HepG2 (cell line): ENCODE measurements around the gene RSPH9. TPM values are rescaled to one million over a fixed set of nuclear protein-coding genes. Genes with fewer than 3 reads are reported as not detected.

Experiments
- ATAC-seq: fragments of 200-7000 bp; cut with Tn5 transposase; 3 replicates; pipeline ENCODE4 v1.9.1; 2020; ENCODE audit warnings: mild to moderate bottlenecking, moderate library complexity
- BruUV-seq: library from RNA; stranded (reverse); fragments of 400-500 nt; replicated peaks from 2 replicates; lab custom pipeline; 2021; lab: Mats Ljungman, UMichigan
- CTCF ChIA-PET: fragments of 300-600 bp; formaldehyde crosslinking; extraction: SDS; loops from one replicate; lab custom pipeline; 2021; ENCODE audit warnings: low total read pairs, inconsistent platforms, low intra/inter-chr PET ratio; lab: Yijun Ruan, JAX
- POLR2A ChIA-PET: fragments of 350-600 bp; sonication (Branson Sonifier 250); formaldehyde crosslinking; loops from one replicate; lab custom pipeline; 2020; ENCODE audit warnings: antibody characterized with exemption, inconsistent platforms; lab: Yijun Ruan, JAX
- DNase-seq: peaks from one replicate; pipeline ENCODE4 v3.0.0-alpha.2; 2015; ENCODE audit warnings: low spot score
- FAIRE-seq: peaks from 3 replicates; lab custom pipeline; 2011; peaks lifted over from hg19 to GRCh38; lab: Jason Lieb, UNC
- H2AFZ ChIP-seq: one replicate; pipeline ENCODE4 v1.6.1; 2011; ENCODE audit warnings: low read length, inconsistent platforms
- H3K27ac ChIP-seq: fragments of 300-600 bp; 3 replicates; pipeline ENCODE4 v1.8.0; 2011; ENCODE audit warnings: mixed run types, mild to moderate bottlenecking, mixed read lengths, low read length, inconsistent platforms; ENCODE audit not compliant: insufficient read depth; ENCODE audit errors: extremely low read length
- H3K27me3 ChIP-seq, 2 experiments: fragments of 200-600 bp in 1 of 2; 2 replicates in 1 of 2; 3 replicates in 1 of 2; pipeline versions ENCODE4 v1.6.0 to v1.8.0; 2011; ENCODE audit warnings: low read length in 2 of 2, mild to moderate bottlenecking in 2 of 2, moderate library complexity in 2 of 2, inconsistent platforms in 1 of 2; ENCODE audit not compliant: insufficient read depth in 2 of 2, control insufficient read depth in 1 of 2
- H3K36me3 ChIP-seq, 2 experiments: fragments of 200-600 bp in 1 of 2; replicated peaks in 1 of 2; 2 replicates in 1 of 2; 3 replicates in 1 of 2; pipeline versions ENCODE4 v1.5.1 to v1.8.0; 2011; ENCODE audit warnings: low read length in 2 of 2, inconsistent platforms in 1 of 2; ENCODE audit not compliant: insufficient read depth in 2 of 2, control insufficient read depth in 1 of 2
- H3K4me1 ChIP-seq: 2 replicates; pipeline ENCODE4 v1.5.1; 2012; ENCODE audit warnings: low read length, inconsistent platforms; ENCODE audit not compliant: insufficient read depth
- H3K4me2 ChIP-seq: 2 replicates; pipeline ENCODE4 v1.6.0; 2011; ENCODE audit warnings: low read depth, low read length, inconsistent platforms
- H3K4me3 ChIP-seq, 3 experiments: fragments of 200-600 bp in 1 of 3; sonication (generic), shearing (Covaris generic) in 1 of 3; replicated peaks in 1 of 3; 2 replicates each; pipeline ENCODE4 v1.5.1; 2011 to 2016; ENCODE audit warnings: low read length in 3 of 3, inconsistent platforms in 2 of 3, low read depth in 2 of 3, mild to moderate bottlenecking in 2 of 3, control low read depth in 1 of 3, mixed read lengths in 1 of 3; ENCODE audit not compliant: insufficient read depth in 1 of 3
- H3K79me2 ChIP-seq: one replicate; pipeline ENCODE4 v1.6.1; 2011; ENCODE audit warnings: low read length, inconsistent platforms; ENCODE audit not compliant: insufficient read depth
- H3K9ac ChIP-seq: 2 replicates; pipeline ENCODE4 v1.6.0; 2011; ENCODE audit warnings: mild to moderate bottlenecking, low read depth, low read length, inconsistent platforms; ENCODE audit not compliant: insufficient read depth
- H3K9me3 ChIP-seq: 2 replicates; pipeline ENCODE4 v1.5.1; 2012; ENCODE audit warnings: mild to moderate bottlenecking, low read length
- H4K20me1 ChIP-seq: 2 replicates; pipeline ENCODE4 v1.6.0; 2011; ENCODE audit warnings: inconsistent platforms, mild to moderate bottlenecking, low read length, moderate library complexity; ENCODE audit not compliant: insufficient read depth
- ARHGAP35 ChIP-seq: sonication (generic); formaldehyde crosslinking; IDR thresholded peaks from 2 replicates; pipeline ENCODE4 v1.9.0; 2022; ENCODE audit warnings: mild to moderate bottlenecking, inconsistent platforms, moderate library complexity, missing genetic modification reagents, borderline replicate concordance
- CENPT ChIP-seq: sonication (generic); formaldehyde crosslinking; IDR thresholded peaks from 2 replicates; pipeline ENCODE4 v1.8.0; 2022; ENCODE audit warnings: low read depth, mild to moderate bottlenecking, moderate library complexity, missing genetic modification reagents
- CERS6 ChIP-seq: sonication (generic); formaldehyde crosslinking; IDR thresholded peaks from 2 replicates; pipeline ENCODE4 v1.5.0; 2020; ENCODE audit warnings: missing genetic modification reagents
- CHD4 ChIP-seq: fragments of 200-600 bp; sonication (generic); IDR thresholded peaks from 2 replicates; pipeline ENCODE4 v1.7.0; 2017; ENCODE audit warnings: mild to moderate bottlenecking, low read length, borderline replicate concordance
- TFDP1 ChIP-seq: IDR thresholded peaks from 2 replicates; pipeline ENCODE4 v1.6.1; 2016; ENCODE audit warnings: missing compliant biosample characterization, missing genetic modification reagents, borderline replicate concordance
- TOPORS ChIP-seq: sonication (generic); formaldehyde crosslinking; IDR thresholded peaks from 2 replicates; pipeline ENCODE4 v1.8.0; 2023; ENCODE audit warnings: mild to moderate bottlenecking, missing genetic modification reagents
- ZNF576 ChIP-seq: sonication (generic); formaldehyde crosslinking; IDR thresholded peaks from 2 replicates; pipeline ENCODE4 v1.4.0; 2020; ENCODE audit warnings: mild to moderate bottlenecking, missing genetic modification reagents
- ZNF772 ChIP-seq: sonication (generic); formaldehyde crosslinking; IDR thresholded peaks from 2 replicates; pipeline ENCODE4 v1.5.0; 2020; ENCODE audit warnings: mild to moderate bottlenecking, missing genetic modification reagents
- WGBS: methylation state at CpG from one replicate; pipeline ENCODE4 v1.1.6; 2017; ENCODE audit warnings: low lambda C conversion rate; 5-methylcytosine and 5-hydroxymethylcytosine counted together
- in situ Hi-C: cut with HindIII; loops from 2 replicates; pipeline ENCODE4 v1.10.0; 2017; ENCODE audit warnings: low pct_unique_long_range_greater_than_20kb; ENCODE audit not compliant: extremely low pct_ligation_motif_present
- intact Hi-C: fragments of 100-400 bp; cut with micrococcal nuclease; formaldehyde crosslinking; loops from one replicate; pipeline ENCODE4 v1.10.0; 2022; ENCODE audit not compliant: unreplicated experiment
- polyA plus RNA-seq, 8 experiments: library from polyadenylated mRNA; depleted of rRNA in 3 of 8; stranded (reverse) in 7 of 8; unstranded in 1 of 8; fragments of >200 nt; fragmentation: Illumina TruSeq in 4 of 8; extraction: Trizol in 4 of 8; gene quantifications; 2 replicates each; pipeline versions ENCODE4 v1.2.1 to v1.2.3, GENCODE V29; 2011 to 2016; ENCODE audit warnings: low read depth in 4 of 8, missing spikeins in 1 of 8, mixed read lengths in 1 of 8; ENCODE audit not compliant: insufficient read depth in 1 of 8
- total RNA-seq, 5 experiments: library from RNA; depleted of rRNA; stranded (reverse); fragments of >200 nt; fragmentation: Illumina TruSeq; extraction: Trizol; gene quantifications; 2 replicates each; pipeline ENCODE4 v1.2.3, GENCODE V29; 2016; ENCODE audit warnings: low read depth in 1 of 5
- TF ChIP-seq, protein P1 (sequence below): sonication (generic); formaldehyde crosslinking; IDR thresholded peaks from 2 replicates; pipeline ENCODE4; 2020; ENCODE audit warnings: missing genetic modification reagents, mild to moderate bottlenecking, borderline replicate concordance

RSPH9 gene
- total and polyA plus RNA-seq, 2 of the 13 experiments (the other 11 are each of a cell fraction or from before 2014, with no cell fraction given), result 0.04 TPM; not detected in 1

DNA sequence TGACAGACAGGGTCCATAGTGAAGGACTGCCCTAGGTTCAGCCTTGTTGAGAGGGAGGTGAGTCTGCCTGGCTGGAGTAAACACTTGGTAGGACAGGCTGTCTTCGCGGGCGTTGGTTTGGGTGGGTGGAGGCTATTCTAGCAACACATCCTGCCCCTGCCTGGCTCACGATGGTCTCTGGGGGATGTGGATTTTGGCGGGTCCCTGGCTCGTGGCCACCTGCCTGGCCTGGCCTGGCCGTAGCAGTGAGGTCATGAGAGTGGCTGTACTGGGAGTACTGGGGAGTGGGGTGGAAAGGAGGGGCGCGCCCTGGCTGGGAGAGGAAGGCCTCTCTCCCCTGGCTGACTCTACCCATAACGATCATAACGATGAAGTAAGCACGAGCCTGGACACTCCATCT, 73.0 kb downstream of the RSPH9 start:
- POLR2A ChIA-PET, result interaction anchor here (1.0 kb wide), 1 partner anchor 52 kb away, joined by 3 read pairs; the partner anchor contains the start of gene VEGFA
- H3K79me2 ChIP-seq, result no peaks in the 10 kb centered on the region
- no peak overlapping the region for H3K27ac ChIP-seq
- H3K4me1 ChIP-seq, result peaks cover 48% of the 10 kb centered on the region
- WGBS, result 22% methylated on average over 7 of the region's 12 CpGs
- in situ Hi-C loops (no loop called here), intact Hi-C loops (no loop called here)
- DNase-seq (no peak), FAIRE-seq (no peak), ATAC-seq (no peak)
- H3K9me3 ChIP-seq, result no peaks in the 10 kb centered on the region
- 0 out of 2 replicates have a peak overlapping the region, but pooled peaks have one; percentile 69 for H3K4me2 ChIP-seq
- no peak overlapping the region for H3K9ac ChIP-seq
- no peak overlapping the region for H2AFZ ChIP-seq
- no peaks in the 10 kb centered on the region for H4K20me1 ChIP-seq
- no TSS peak for BruUV-seq
- CTCF ChIA-PET, result no interaction called here
- H3K36me3 ChIP-seq, result no peaks in the 10 kb centered on the region
- H3K4me3 ChIP-seq, result peak overlapping the region in 1 of 3 experiments; percentile 47; a peak in 1 of 6 replicates
- no peak for TF ChIP-seq CHD4
- no peak for TF ChIP-seq TOPORS (CRISPR knock-in tag)
- TF ChIP-seq, protein P1, sequence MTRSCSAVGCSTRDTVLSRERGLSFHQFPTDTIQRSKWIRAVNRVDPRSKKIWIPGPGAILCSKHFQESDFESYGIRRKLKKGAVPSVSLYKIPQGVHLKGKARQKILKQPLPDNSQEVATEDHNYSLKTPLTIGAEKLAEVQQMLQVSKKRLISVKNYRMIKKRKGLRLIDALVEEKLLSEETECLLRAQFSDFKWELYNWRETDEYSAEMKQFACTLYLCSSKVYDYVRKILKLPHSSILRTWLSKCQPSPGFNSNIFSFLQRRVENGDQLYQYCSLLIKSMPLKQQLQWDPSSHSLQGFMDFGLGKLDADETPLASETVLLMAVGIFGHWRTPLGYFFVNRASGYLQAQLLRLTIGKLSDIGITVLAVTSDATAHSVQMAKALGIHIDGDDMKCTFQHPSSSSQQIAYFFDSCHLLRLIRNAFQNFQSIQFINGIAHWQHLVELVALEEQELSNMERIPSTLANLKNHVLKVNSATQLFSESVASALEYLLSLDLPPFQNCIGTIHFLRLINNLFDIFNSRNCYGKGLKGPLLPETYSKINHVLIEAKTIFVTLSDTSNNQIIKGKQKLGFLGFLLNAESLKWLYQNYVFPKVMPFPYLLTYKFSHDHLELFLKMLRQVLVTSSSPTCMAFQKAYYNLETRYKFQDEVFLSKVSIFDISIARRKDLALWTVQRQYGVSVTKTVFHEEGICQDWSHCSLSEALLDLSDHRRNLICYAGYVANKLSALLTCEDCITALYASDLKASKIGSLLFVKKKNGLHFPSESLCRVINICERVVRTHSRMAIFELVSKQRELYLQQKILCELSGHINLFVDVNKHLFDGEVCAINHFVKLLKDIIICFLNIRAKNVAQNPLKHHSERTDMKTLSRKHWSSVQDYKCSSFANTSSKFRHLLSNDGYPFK (CRISPR knock-in tag), result no peak
- TF ChIP-seq CENPT (CRISPR knock-in tag), result no peak
- TF ChIP-seq TFDP1, result no peak
- TF ChIP-seq ZNF772 (CRISPR knock-in tag), result no peak
- no peak for TF ChIP-seq CERS6
- TF ChIP-seq ARHGAP35 (CRISPR knock-in tag), result no peak
- TF ChIP-seq ZNF576 (CRISPR knock-in tag), result no peak
- peaks cover 4 to 26% of the 10 kb centered on the region in 2 experiments; a peak in 3 of 5 replicates for H3K27me3 ChIP-seq
